ENCODE data around the gene SLC15A2.
"Not testable (repeated sequence)": the region's sequence is repeated elsewhere in the genome, so short reads cannot be mapped to it uniquely, and the experiment has no call there.

Gene SLC15A2

GRCh38 chr3:121926380-121926779 is 32.2 kb downstream of the SLC15A2 start:
- no peak for DNase-seq

GRCh38 chr3:121938141-121938855 is 44.1 kb downstream of the SLC15A2 start:
- not testable (repeated sequence) for DNase-seq

GRCh38 chr3:121941592-121941991 is 47.4 kb downstream of the SLC15A2 start:
- DNase-seq = no peak

DNA sequence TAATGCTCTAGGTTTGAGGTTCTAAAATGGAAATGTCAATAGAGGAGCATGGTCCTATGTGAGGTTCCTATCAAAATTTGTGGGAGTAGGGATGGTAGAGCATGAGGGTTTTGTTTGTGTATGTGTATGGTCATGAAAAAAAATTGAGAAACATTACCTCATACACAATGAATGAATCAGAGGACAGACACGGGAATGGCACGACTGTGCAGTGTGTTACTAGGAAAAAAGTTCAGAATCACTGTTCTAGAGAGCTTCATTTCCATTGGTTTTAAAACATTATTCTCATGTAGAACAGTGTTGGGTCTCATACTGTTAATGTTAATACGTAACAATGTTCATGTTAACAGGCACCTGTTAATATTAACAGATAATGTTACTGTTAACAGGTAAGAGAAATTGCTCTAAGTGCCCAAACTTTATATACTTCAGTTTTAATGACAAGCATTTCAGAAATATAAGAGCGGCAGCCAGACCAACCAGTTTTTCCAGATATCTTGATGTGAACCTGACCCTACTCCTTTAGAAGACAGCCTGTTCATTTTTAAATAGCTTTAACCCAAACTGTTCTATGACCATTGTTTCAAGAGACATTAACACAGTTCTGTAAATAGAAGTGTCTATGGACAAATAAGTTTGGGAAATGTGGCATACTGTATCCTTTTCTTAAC is 48.0 kb downstream of the SLC15A2 start:
- no peak for DNase-seq

DNA sequence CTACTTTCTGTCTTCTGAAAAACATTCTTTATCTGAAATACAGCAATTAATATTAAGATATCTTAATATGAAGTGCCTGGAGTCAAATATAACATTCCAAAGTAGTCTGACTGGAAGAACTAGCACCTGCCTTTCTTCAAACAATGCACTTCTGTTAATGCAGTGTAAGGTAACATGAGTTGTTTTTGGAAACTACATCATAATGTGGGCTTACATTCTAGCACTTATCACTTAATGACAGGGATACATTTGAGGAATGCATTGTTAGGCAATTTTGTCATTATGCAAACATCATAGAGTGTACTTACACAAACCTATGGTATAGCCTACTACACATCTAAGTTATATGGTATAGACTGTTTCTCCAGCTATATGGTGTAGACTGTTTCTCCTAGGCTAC is 49.2 kb downstream of the SLC15A2 start:
- no peak for DNase-seq

DNA sequence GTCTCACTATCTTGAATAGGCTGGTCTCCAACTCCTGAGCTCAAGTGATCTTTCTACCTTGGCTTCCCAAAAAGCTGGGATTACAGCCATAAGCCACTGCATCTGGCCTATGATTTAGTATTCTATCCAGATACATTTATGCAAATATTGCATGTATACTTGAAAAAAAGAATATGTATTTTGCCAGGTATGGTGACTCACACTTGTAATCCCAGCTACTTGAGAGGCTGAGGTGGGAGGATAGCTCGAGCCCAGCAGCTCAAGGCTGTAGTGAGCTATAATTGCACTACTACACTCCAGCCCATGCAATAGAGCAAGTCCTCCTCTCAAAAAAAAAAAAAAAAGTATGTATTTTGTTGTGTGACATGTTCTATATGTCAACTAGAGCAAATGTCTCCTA is 54.4 kb downstream of the SLC15A2 start:
- DNase-seq = no peak

- no peak for DNase-seq
These were observed 57.2 kb downstream of the SLC15A2 start for GRCh38 chr3:121951291-121951919.

GRCh38 chr3:121956363-121956762 is 62.2 kb downstream of the SLC15A2 start:
- no peak for DNase-seq

DNA sequence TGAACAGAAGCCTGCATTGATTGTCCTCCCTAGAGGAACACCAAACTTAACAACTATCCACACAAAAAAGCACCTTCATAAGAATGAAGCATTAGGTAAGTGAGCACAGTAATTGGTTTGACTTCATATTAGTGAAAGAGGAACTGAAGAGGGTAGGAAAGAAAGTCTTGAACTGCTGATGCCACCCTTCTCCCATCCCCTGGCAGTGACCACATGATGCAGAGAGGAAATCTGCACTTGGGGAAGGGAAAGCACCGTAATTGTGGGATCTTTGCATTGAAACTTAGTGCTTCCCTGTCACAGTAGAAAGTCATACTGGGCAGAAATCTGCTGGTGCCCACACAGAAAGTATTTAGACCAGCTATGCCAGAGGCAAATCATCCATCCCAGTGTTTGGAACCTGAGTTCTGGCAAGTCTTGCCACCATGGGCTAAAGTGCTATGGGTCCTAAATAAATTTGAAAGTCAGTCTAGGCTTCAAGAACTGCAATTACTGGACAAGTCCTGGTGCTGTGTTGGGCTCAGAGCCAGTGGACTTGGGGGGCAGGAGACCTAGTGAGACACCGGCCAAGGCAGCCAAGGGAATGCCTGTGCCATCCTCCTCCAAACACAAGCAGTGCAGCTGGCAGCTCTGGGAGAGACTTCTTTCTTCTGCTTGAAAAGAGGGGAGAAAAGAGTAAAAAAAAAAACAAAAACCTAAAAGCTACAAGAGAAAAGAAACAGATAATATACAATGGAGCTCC is 63.6 kb downstream of the SLC15A2 start:
- DNase-seq = no peak

GRCh38 chr3:121958801-121959200 is 64.6 kb downstream of the SLC15A2 start:
- DNase-seq = no peak

DNA sequence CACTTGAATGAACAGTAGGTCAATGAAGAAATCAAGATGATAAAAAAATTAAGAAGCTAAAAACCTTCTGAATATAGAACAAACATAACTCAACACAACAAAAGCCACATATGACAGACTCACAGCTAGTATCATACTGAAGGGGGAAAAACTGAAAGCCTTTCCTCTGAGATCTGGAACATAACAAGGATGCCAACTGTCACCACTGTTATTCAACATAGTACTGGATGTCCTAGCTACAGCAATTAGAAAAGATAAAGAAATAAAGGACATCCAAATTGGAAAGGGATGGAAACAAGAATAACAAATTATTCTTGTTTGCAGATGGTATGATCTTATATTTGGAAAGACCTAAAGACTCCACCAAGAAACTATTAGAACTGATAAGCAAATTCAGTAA is 67.1 kb downstream of the SLC15A2 start:
- no peak for DNase-seq

GRCh38 chr3:121962443-121962842 is 68.2 kb downstream of the SLC15A2 start:
- DNase-seq = no peak

DNA sequence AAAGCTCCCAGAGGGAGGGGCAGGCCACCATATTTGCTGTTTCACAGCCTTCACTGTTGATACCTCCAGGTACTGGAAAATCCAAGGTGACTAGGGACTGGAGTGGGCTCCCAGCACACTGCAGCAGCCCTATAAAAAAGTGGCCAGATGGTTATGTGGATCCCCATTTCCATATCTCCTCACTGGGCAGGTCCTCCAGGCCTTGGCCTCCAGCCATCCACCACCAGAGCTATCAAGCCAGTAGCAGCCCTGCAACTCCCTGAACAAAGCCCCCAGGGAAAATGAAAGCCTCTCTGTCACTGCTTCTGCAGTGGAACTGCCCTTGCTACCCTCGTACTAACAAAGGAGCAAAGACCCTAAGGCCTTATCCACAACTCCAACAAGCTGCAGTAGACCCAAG is 69.4 kb downstream of the SLC15A2 start:
- no peak for DNase-seq

DNA sequence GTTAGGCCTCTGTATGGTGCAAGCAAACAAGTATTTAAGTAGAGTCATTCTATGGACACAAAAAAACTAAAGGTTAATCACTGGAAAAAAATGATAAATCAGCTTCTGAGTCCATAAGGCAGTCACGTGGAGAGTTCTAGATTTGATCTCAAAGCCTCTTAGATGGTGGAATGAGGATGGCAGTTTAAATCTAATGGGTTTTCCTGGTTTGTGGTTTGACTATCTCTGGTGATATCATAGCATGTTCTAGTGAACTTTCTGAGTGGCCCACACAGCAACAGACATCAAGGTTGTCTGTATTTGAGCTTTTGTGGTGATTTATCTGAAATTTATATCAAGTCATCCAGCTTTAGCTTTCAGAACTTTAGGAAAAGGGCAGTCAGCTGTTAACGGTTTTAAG is 75.4 kb downstream of the SLC15A2 start:
- DNase-seq = no peak

DNA sequence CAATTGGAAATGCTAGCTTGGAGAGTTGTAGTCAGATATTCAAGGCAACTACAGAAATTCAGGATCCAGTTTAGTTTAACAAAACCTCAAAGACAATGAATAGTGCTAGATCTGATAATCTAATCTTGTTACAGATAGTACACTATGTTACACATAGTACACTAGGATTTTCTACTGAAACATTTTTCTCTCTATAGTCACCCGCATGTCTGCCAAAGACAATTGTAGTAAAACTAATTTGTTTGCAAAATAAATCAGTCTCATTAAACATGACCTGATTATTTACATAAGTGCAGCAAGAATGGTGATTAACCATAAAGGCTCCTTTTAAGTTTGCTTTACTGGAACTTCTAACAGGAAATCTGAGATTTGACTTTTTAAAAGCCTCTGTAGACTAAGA is 75.8 kb downstream of the SLC15A2 start:
- DNase-seq = no peak

GRCh38 chr3:121974601-121975111 is 80.5 kb downstream of the SLC15A2 start:
- no peak for DNase-seq

- no peak for DNase-seq
These were observed 81.6 kb downstream of the SLC15A2 start for GRCh38 chr3:121975702-121976302.

GRCh38 chr3:121976727-121977126 is 82.5 kb downstream of the SLC15A2 start:
- no peak for DNase-seq

DNA sequence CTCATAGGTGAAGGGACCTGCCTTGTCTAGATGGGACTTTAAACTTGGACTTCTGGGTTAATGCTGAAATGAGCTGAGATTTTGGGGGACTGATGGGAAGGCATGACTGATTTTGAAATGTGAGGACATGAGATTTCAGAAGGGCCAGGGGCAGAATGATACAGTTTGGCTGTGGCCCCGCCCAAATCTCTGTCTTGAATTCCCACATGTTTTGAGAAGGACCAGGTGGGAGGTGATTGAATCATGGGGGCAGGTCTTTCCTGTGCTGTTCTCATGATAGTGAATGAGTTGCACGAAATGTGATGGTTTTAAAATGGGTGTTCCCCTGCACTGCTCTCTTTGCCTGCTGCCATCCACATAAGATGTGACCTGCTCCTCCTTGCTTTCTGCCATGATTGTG is 85.0 kb downstream of the SLC15A2 start:
- DNase-seq = no peak

DNA sequence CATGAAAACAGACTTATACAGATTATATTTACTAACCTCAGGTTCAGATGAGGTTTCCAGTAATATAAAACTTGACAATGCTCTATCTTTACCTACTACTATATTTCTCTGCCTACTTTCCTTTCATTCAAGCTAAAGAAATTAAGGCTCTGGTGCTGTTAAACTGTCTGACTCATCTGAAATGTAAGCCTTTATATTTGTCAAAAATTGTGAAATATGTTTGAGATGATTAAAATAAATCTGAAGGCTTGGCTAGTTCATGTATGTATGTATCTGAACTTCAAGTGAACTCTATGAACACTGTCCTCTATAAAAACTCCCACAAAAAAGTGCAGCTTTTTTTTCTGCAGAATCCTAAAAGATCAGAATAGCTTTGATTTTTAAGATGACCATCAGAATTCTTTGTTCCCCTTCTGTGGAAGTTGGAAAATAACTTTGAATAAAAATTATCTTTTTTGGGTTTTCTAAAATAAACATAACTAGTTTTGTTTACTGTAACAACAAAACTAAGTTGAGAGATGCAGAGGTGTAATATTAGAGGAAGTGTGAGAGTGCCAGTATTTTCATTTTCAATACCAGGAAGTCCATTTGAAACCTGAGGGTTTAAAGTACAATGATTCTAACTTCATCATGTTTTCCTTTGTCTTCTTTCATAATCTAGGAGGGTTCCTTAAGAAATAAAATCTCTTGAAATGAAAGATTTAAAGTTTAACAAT is 85.7 kb downstream of the SLC15A2 start:
- DNase-seq = no peak

DNA sequence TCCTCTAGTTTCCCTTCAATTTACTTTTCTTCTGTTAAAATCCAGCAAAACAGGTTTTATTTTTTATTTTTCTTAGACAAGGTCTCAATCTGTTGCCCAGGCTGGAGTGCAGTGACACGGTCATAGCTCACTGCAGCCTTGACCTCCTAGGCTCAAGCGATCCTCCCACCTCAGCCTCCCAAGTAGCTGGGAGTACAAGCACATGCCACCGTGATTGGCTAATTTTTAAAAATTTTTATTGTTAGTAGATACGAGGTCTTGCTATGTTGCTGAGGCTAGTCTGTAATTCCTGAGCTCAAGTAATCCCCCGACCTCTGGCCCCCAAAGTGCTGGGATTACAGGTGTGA is 86.2 kb downstream of the SLC15A2 start:
- DNase-seq = no peak

DNA sequence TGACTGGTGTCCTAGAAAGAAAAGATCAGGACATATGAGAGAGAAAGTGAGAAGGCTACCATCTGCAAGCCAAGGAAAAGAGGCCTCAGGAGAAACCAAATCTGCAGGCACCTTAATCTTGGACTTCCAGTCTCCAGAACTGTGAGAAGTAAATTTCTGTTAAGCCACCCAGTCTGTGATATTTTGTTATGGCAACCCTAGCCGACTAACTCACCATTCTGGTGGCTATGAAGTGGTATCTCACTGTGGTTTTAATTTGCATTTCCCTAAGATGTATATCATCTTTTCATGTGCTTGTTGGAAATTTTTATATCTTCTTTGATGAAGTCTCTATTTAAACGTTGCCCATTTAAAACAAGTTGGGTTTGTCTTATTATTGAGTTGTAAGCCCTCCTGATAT is 87.3 kb downstream of the SLC15A2 start:
- DNase-seq = no peak

Measured in activated naive CD4-positive, alpha-beta T cell treated with anti-CD3 and anti-CD28 coated beads, Interleukin-2, amount 50 U/mL, for 16 hours (primary cell).